Middle frontal gyrus (tissue), 1 donor: Measurements from ENCODE around the gene PSG11.
"Not testable (repeated sequence)": the region's sequence is repeated elsewhere in the genome, so short reads cannot be mapped to it uniquely, and the experiment has no call there.

Source experiments
- DNase-seq: peaks from one replicate; pipeline ENCODE4 v3.0.0-alpha.2; 2015; ENCODE audit warnings: low spot score; ENCODE audit errors: extremely low spot score

PSG11 gene

GRCh38 chr19:42989186-42989585 lies 37.1 kb downstream of the PSG11 start:
- DNase-seq: not testable (repeated sequence)

GRCh38 chr19:42988206-42988605 lies 38.1 kb downstream of the PSG11 start:
- DNase-seq: not testable (repeated sequence)

DNA sequence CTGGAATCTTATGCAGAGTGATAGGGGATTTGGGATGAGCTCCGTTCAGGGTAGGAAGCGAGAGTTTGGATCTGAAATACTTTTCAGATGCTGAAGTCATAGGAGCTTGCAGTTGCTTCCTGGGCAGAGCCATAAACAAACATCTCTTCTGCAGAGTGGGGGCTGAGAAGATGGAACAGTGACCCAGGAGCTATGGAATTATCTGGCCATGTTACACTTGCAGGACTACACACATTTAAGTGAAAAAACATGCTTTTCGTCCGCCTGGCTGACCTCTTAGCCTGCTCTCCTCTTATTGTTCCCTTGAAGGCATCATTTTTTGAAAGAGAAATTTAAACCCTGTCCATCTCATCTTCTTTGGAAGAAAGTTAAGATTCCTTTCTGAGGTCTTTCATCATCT lies 40.7 kb downstream of the PSG11 start:
- DNase-seq: no peak

DNA sequence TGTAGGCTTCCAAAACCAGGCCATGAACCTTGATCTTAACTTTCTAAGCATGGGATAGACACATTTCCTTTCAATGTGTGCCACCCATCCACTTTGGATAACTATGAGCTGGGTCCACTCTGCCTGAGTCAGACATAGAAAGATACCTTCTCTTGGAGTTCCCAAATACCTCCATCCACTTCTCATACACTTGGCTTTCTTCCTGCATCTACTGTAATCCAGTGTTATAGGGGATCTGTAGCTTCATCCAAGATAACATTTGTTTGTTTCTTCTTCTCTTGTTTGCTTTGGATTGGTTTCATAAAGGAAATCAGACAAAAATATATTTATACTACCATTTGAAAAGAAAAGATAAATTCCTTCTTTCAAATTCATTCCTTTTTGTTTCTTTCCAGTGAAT lies 44.2 kb downstream of the PSG11 start:
- not testable (repeated sequence) for DNase-seq

- DNase-seq: not testable (repeated sequence)
These were observed 54.8 kb downstream of the PSG11 start for GRCh38 chr19:42971451-42971850.

GRCh38 chr19:42965176-42965575 lies 61.1 kb downstream of the PSG11 start:
- DNase-seq: no peak

DNA sequence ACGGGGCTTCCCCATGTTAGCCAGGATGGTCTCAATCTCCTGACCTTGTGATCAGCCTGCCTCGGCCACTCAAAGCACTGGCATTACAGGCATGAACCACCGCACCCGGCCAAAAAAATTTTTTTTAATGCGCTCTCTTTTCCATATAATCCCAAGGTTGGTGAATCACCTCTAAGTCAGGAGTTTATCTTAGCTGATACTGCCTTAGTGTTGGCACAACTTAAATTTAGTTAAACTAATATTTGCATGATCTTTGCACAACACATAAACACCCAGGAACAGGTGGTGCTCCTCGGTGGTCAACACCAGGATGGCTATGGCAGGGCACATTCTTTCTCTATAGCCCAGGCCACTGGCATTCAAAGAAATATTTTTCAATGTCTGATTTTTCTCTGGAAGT lies 65.2 kb downstream of the PSG11 start:
- no peak for DNase-seq
